Stimulated activated CD4-positive, alpha-beta T cell treated with anti-CD3 and anti-CD28 coated beads, Interleukin-12 subunit alpha, Interleukin-12 subunit beta, amount 100 ng/mL, for 24 hours (primary cell): ENCODE measurements around the gene ESPNL.

ENCODE experiments used
- DNase-seq, 2 experiments: peaks; one replicate each; pipeline ENCODE4 v3.0.0-alpha.2; 2020; ENCODE audit warnings: low read depth in 2 of 2

Gene ESPNL

GRCh38 chr2:238098901-238099713, 1.0 kb upstream of the ESPNL start:
- no peak for DNase-seq

GRCh38 chr2:238099714-238100048, 459 bp upstream of the ESPNL start:
- DNase-seq = no peak

DNA sequence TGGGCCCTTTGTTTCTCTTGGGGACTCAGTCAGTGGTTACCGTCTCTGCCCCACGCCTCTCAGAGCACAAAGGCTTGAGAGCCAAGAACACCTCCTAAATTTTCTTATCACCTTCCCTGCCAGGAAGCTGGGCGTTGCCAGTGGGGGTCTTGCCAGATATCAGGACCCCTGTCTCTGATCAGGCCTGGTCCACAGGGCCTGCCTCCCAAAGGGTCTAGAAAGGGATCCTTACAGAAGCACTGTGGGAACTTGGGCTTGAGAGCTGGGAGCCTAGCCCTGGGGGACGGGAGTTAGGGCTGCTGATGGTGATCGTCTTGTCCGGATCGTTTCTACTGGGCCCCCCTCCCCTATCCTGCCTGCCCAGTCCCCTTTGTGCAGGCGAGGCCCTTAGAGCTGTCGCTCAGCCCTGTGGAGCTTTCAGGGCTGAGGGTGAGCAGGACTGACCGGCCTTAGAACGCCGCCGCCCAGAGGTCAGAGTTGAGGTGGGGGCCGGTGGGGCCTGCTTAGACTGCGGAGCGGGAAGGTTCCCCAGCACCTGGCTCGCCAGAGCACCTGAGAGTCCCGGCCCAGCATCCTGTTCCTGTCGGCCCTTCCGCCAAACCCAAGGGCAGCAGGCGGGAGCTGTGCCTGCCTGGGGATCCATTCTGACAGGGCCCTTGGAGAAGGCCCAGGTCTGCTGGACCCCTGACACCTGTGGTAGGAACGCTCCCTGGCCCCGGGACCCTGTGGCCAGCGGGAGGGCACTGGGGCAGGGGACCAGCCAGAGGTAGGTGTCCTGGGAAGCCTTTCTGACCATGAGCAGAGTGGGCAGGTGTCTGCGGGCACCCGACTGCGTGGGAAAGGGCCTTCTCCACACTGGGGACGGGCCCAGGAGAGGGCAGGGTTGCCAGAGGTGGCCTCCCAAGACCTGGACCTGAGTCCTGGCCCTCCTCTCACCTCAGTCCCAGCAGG, 956 bp downstream of the ESPNL start:
- DNase-seq = no peak

DNA sequence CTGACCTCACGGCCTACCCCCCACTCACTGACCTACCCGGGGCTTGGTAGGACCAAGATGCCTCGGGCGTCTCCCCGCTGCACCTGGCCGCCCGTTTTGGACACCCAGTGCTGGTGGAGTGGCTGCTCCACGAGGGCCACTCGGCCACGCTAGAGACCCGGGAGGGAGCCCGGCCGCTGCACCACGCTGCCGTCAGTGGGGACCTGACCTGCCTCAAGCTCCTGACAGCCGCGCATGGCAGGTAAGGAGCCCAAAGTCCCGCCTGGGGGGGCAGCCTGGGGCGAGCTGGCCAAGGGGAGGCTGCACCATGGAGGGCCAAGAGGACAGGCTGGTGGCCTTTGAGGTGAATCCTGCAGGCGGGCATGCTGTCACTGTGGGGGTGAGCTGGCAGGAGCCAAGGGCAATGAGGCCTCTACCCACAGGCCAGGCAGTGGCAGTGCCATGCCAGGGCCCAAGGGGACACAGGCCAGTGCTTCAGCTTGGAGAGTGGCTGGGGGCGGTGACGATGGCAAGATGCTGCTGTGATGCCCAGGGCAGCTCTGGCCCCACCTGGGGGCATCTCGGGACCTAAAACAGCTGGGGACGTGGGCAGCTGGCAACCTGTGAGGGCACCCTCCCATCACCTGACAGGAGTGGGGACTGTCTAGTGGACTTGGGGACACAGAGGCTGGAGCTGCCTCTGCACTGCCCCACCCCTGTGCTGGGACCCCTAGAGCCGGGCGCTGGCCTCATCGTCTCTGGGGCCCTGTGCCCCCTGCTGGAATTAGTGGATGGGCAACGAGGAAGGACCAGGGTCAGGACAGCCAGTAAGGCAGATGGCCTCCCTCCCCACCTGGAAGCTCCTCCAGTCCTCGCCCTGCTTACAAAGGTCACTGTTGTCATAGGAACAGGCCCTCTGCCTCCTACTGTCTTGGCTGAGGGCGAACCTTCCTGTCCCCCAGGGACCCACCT, 2.0 kb downstream of the ESPNL start:
- DNase-seq = no peak

DNA sequence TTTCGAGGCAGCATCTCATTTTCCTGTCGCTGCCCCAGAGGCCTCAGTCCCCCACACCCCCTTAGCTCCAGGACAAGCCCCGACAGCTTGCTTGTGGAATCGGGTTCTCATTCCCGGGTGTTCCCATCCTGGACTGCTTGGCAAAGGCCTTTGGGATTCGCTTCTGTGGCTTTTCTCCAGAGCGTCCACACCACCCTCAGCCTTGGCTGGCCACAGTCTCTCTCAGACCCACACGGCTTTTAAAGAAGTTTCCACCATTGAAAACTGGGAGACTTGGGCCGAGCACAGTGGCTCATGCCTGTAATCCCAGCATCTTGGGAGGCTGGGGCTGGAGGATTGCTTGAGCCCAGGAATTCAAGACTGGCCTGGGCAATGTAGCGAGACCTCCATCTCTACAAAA, 2.7 kb downstream of the ESPNL start:
- no peak for DNase-seq

- no peak for DNase-seq
Observed at GRCh38 chr2:238103465-238104225, 3.5 kb downstream of the ESPNL start.

GRCh38 chr2:238104226-238104690, 4.1 kb downstream of the ESPNL start:
- DNase-seq = no peak

- no peak for DNase-seq
Observed at GRCh38 chr2:238104691-238105371, 4.7 kb downstream of the ESPNL start.

GRCh38 chr2:238105506-238106338, 5.6 kb downstream of the ESPNL start:
- no peak for DNase-seq

DNA sequence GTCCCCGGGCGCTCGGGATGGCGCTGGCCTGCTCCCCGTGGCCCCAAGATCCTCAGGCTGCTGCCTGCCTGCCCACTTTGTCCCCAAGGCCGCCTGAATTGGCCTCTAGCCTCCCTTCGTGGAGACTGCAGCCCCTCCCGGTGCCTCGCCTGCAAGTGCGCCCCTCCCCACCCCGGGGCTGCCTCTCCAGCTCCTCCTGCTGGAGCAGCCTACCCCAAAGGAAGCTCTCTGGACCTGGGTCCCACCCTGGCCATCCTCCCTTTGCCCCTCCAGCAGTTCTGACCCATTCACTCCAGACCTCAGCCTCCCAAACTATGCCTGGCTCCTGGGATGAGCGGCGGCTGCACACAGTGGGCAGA, 6.2 kb downstream of the ESPNL start:
- no peak for DNase-seq

DNA sequence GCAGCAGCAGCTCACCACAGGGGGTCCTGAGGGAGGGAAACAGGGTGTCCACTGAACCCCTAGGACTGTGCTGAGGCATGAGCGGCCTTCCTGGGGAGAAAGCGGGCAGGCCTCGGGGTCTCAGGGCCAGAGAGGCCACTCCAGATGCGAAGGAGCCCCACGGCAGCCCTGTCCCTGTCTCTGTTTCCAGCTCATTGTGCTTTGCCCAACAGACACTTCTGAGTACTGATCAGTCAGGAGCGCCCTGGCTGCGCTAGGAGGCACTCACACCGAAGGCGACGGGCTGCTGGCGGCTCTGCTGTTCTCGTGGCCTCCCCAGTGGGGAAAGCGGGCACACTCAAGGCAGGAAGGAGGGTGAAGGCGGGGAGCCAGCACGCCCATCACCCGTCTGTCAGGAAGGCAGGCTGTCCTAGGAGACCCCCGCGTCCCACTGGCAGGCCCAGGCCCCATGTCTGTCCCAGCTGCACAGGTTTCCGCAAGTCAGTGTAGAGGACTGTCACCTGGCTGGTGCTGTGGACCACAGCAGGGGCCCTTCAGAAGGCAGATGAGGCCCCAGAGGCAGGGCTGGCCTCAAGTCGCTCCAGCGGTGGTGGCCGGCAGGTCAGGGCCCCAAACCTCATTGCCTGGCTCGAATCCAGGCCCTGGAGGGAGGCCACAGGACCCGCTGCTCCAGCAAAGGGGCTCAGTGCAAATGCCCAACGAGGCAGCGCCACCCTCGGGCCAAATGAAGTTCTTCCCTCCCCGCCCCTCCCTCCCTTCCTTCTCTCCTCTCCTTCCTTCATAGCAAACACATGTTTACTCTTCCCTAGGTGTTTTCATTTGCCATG, 6.8 kb downstream of the ESPNL start:
- DNase-seq = no peak

DNA sequence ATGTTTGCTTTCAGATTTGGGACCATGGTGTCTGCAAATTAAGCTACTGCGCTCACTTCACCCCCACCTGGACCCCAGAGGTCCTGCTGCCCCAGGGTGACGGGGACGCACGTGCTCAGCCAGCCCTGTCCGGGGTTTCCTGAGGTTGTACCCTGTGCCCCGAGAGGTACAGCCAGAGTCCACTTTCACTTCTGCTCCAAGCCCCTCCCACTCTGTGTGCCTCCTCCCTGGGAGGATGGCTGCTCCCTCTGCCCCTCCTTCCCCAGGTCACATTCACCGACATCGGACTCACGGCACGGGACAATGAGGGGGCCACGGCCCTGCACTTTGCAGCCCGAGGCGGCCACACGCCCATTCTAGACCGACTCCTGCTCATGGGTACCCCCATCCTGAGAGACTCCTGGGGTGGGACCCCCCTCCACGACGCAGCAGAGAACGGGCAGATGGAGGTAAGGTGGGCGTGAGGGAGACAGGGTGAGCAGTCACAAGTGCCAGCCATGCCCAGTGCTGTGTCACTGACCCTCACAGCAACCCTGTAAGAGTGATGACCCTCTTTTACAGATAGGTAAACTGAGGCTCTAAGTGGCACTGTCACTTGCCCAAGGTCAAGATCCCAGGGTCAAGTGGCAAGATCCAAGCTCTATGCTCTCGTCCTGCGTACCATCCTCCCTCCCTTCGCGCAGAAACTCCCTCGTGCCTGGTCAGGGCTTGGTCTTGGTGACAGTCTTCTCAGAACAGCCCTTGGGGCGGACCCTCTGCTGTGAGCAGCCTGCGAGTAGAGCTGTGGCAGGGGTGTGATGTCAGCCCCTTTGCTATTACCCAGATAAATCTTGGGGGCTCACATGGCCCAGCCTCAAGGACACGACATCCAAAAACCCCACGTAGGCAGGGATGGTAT, 7.6 kb downstream of the ESPNL start:
- no peak for DNase-seq

DNA sequence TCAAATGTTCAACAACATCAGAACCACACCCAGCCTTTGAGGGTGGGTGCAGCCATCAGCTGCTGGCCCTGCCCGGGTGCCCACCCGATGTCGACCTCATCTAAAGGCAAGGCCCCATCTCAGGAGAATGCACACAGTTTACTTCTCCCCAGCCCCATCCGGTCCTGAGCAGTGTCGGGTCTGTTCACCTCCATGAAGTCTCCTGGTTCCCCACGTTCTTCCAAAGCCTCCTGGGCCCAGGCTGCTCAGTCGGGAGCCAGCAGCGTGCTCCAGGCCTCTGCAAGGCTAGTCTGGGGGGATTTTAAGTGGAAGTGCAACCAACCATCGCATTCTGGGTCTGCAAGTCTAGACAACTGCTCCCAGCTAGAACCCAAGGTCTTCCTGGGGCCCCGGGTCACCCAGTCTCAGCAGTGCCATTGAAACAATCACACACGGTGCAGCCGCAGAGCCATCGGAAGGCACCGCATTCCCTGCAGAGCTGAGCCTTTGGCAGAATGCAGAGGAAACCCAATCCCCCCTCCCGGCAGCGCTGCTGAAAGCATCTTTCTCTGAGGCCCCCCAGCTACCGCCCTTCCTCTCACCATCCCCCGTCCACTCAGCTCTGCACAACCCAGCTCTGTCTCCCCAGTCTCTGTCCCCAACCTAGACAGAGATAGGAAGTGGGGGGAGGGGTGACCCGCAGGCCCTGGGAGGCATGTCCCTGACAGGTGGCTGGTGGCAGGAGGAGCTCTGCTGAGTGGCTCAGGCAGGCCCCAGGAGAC, 8.5 kb downstream of the ESPNL start:
- DNase-seq = no peak

DNA sequence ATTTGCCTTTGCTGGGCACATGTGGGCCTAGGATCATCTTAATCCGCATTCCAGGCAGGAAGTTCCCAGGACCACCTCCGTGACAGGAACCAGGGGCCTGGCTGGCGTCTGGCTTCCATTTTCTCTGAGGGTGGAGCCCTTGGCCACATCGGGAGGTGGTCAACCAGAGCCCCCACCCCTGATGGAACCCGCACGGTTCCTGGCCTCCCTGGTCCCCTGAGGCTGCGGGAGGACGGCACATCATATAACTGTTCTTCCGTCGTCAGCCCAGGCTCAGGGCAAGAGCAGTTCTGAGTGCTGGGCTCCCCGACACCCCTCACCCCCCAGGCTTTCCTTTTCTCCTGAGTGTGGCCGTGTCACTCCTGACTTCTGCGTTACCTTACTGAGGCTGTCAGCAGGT, 13.5 kb downstream of the ESPNL start:
- DNase-seq = no peak

- DNase-seq = no peak
Observed at GRCh38 chr2:238114331-238114841, 14.2 kb downstream of the ESPNL start.

DNA sequence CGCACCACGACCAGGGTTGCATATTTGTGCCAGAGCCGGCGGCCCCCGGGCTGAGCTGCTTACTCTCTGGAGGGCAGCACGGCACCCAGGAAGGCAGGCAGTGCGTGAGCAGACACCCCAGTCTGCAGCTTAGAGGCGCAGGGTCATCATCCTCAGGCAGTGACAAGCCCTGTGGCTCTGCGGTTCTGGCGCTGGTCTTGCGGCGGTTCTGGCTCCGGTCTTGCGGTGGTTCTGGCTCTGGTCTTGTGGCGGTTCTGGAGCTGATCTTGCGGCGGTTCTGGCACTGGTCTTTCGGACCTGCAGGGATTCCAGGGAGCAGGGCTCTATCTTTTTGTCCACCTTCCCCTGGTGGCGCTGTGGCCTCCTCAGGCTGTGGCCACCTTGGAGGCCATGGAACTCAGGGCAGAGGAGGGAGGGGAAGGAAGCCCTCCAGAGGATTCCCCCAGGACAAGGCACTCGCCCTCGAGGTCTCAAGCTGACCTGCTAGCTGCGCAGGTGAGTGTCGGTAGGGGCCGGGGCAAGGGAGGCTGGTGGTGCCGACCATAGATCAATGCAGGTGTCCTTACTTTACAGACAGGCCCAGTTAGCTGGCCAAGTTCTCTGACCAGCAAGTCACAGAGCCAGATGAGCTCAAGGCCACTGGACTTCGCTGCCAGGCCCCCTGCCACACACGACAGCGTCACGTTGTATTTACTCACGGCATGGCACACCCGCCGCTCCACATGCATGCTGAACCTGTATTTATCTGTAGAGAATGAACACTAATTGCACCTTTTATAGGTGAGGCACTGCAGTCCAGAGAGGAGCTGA, 14.9 kb downstream of the ESPNL start:
- no peak for DNase-seq
